NCI-H1417 (cell line): Measurements from ENCODE around the gene OR52B6.
"Not testable (repeated sequence)": the region's sequence is repeated elsewhere in the genome, so short reads cannot be mapped to it uniquely, and the experiment has no call there.

ENCODE experiments used
- DNase-seq, 3 experiments: peaks; one replicate each; lab custom pipeline; 2025; lab: John Stamatoyannopoulos, UW

Gene OR52B6

GRCh38 chr11:5580577-5580976, at the start of gene OR52B6:
OR52B6 (plus strand) TSS chr11:5580877; CDS start chr11:5580877, 0 bp downstream.
- DNase-seq, result no peak

GRCh38 chr11:5531053-5531831, 49.4 kb upstream of the OR52B6 start:
- DNase-seq, result no peak

- DNase-seq, result no peak
Observed at GRCh38 chr11:5534046-5534445, 46.6 kb upstream of the OR52B6 start.

GRCh38 chr11:5536482-5536881, 44.2 kb upstream of the OR52B6 start:
- no peak for DNase-seq

- no peak for DNase-seq
Observed at GRCh38 chr11:5541427-5541826, 39.2 kb upstream of the OR52B6 start.

GRCh38 chr11:5546457-5546856, 34.2 kb upstream of the OR52B6 start:
- DNase-seq, result no peak

- no peak for DNase-seq
Observed at GRCh38 chr11:5547982-5548381, 32.7 kb upstream of the OR52B6 start.

GRCh38 chr11:5548440-5548839, 32.2 kb upstream of the OR52B6 start, which contains the start of gene OR52H1:
OR52H1 (minus strand) TSS chr11:5548540; CDS start chr11:5545505, 3,035 bp downstream.
- DNase-seq, result no peak

GRCh38 chr11:5550440-5551095, 30.1 kb upstream of the OR52B6 start:
- DNase-seq, result no peak

GRCh38 chr11:5553343-5553742, 27.3 kb upstream of the OR52B6 start:
- no peak for DNase-seq

GRCh38 chr11:5556596-5557188, 24.0 kb upstream of the OR52B6 start:
- DNase-seq, result no peak

GRCh38 chr11:5557751-5558150, 22.9 kb upstream of the OR52B6 start:
- no peak for DNase-seq

- DNase-seq, result no peak
Observed at GRCh38 chr11:5564259-5565019, 16.2 kb upstream of the OR52B6 start.

GRCh38 chr11:5574654-5575053, 6.0 kb upstream of the OR52B6 start:
- DNase-seq, result no peak

GRCh38 chr11:5575152-5575551, 5.5 kb upstream of the OR52B6 start:
- DNase-seq, result peak in 1 of 3 experiments; percentile 15

GRCh38 chr11:5577101-5577500, 3.6 kb upstream of the OR52B6 start:
- DNase-seq, result no peak

- no peak for DNase-seq
Observed at GRCh38 chr11:5581014-5581413, 337 bp downstream of the OR52B6 start.

GRCh38 chr11:5584458-5584857, 3.8 kb downstream of the OR52B6 start:
- DNase-seq, result not testable (repeated sequence)

- DNase-seq, result not testable (repeated sequence)
Observed at GRCh38 chr11:5589906-5590305, 9.2 kb downstream of the OR52B6 start.

- no peak for DNase-seq
Observed at GRCh38 chr11:5591613-5592012, 10.9 kb downstream of the OR52B6 start.

- no peak for DNase-seq
Observed at GRCh38 chr11:5592615-5593014, 11.9 kb downstream of the OR52B6 start.

- DNase-seq, result no peak
Observed at GRCh38 chr11:5593146-5593545, 12.5 kb downstream of the OR52B6 start.
